NCI-H187 (cell line): ENCODE data around the gene VIPR2.
"Not testable (repeated sequence)": the region's sequence is repeated elsewhere in the genome, so short reads cannot be mapped to it uniquely, and the experiment has no call there.

Source experiments
- DNase-seq, 2 experiments: peaks; one replicate each; lab custom pipeline; 2025; lab: John Stamatoyannopoulos, UW

VIPR2 gene

GRCh38 chr7:159091480-159092475 lies 52.9 kb downstream of the VIPR2 start:
- no peak for DNase-seq

GRCh38 chr7:159091041-159091440 lies 53.6 kb downstream of the VIPR2 start:
- no peak for DNase-seq

- DNase-seq: no peak
These were observed 56.4 kb downstream of the VIPR2 start for GRCh38 chr7:159088016-159088865.

GRCh38 chr7:159086301-159086925 lies 58.3 kb downstream of the VIPR2 start:
- DNase-seq: no peak

- DNase-seq: no peak
These were observed 60.4 kb downstream of the VIPR2 start for GRCh38 chr7:159084069-159084801.

- DNase-seq: no peak
These were observed 61.0 kb downstream of the VIPR2 start for GRCh38 chr7:159083698-159084068.

GRCh38 chr7:159083001-159083697 lies 61.5 kb downstream of the VIPR2 start:
- DNase-seq: no peak

- DNase-seq: not testable (repeated sequence)
These were observed 62.6 kb downstream of the VIPR2 start for GRCh38 chr7:159082075-159082474.

GRCh38 chr7:159078911-159079270 lies 65.8 kb downstream of the VIPR2 start:
- DNase-seq: no peak

- DNase-seq: no peak
These were observed 66.3 kb downstream of the VIPR2 start for GRCh38 chr7:159078193-159078910.

- no peak for DNase-seq
These were observed 68.3 kb downstream of the VIPR2 start for GRCh38 chr7:159076333-159076732.

GRCh38 chr7:159075563-159076238 lies 69.0 kb downstream of the VIPR2 start:
- DNase-seq: no peak

GRCh38 chr7:159071260-159071659 lies 73.4 kb downstream of the VIPR2 start:
- DNase-seq: no peak

GRCh38 chr7:159070431-159071148 lies 74.1 kb downstream of the VIPR2 start:
- DNase-seq: no peak

- no peak for DNase-seq
These were observed 75.7 kb downstream of the VIPR2 start for GRCh38 chr7:159068893-159069448.

GRCh38 chr7:159068488-159068811 lies 76.2 kb downstream of the VIPR2 start:
- DNase-seq: no peak

- DNase-seq: no peak
These were observed 76.8 kb downstream of the VIPR2 start for GRCh38 chr7:159067576-159068487.
